Osteocyte (in vitro differentiated cells): ENCODE data around the gene PPAN. TPM values are rescaled to one million over a fixed set of nuclear protein-coding genes. Genes with fewer than 3 reads are reported as not detected.

ENCODE experiments used
- DNase-seq: peaks from one replicate; pipeline ENCODE4 v3.0.0; 2021; ENCODE audit warnings: mixed read lengths; ENCODE audit not compliant: unreplicated experiment; ENCODE audit errors: extremely low spot score
- H3K27ac Mint-ChIP-seq: one replicate; pipeline ENCODE4 v1.8.0; 2021; ENCODE audit warnings: mild to moderate bottlenecking, mixed read lengths; ENCODE audit not compliant: unreplicated experiment
- H3K27me3 Mint-ChIP-seq: one replicate; pipeline ENCODE4 v1.8.0; 2021; ENCODE audit warnings: mixed read lengths; ENCODE audit not compliant: unreplicated experiment
- H3K36me3 Mint-ChIP-seq: one replicate; pipeline ENCODE4 v1.8.0; 2021; ENCODE audit warnings: mixed read lengths; ENCODE audit not compliant: unreplicated experiment
- H3K4me1 Mint-ChIP-seq: one replicate; pipeline ENCODE4 v1.8.0; 2021; ENCODE audit warnings: mixed read lengths; ENCODE audit not compliant: unreplicated experiment
- H3K4me3 Mint-ChIP-seq: one replicate; pipeline ENCODE4 v1.8.0; 2021; ENCODE audit warnings: mild to moderate bottlenecking, moderate library complexity, mixed read lengths; ENCODE audit not compliant: unreplicated experiment
- H3K9me3 Mint-ChIP-seq: one replicate; pipeline ENCODE4 v1.8.0; 2021; ENCODE audit warnings: mixed read lengths; ENCODE audit not compliant: unreplicated experiment
- CTCF ChIP-seq: fragments of 200-600 bp; sonication (generic); IDR thresholded peaks from 2 replicates; pipeline ENCODE4 v1.5.0; 2021; ENCODE audit warnings: antibody characterized with exemption, mild to moderate bottlenecking, moderate library complexity
- total RNA-seq: library from RNA; stranded (reverse); gene quantifications from 2 replicates; pipeline ENCODE4 v1.2.1, GENCODE V29; 2021

PPAN gene
- total RNA-seq, 1 donor from 2014 or later = 40.9 TPM

- no peak for DNase-seq
- Mint-ChIP-seq H3K27me3 (peaks cover 9% of the 10 kb centered on the region), H3K36me3 (no peaks in the 10 kb centered on the region), H3K4me1 (peaks cover 5% of the 10 kb centered on the region), H3K9me3 (no peaks in the 10 kb centered on the region), H3K27ac (no peak overlapping the region), H3K4me3 (no peak overlapping the region)
- no peak for TF ChIP-seq CTCF
Observed at GRCh38 chr19:10083911-10084310, 22.3 kb upstream of the PPAN start.

DNA sequence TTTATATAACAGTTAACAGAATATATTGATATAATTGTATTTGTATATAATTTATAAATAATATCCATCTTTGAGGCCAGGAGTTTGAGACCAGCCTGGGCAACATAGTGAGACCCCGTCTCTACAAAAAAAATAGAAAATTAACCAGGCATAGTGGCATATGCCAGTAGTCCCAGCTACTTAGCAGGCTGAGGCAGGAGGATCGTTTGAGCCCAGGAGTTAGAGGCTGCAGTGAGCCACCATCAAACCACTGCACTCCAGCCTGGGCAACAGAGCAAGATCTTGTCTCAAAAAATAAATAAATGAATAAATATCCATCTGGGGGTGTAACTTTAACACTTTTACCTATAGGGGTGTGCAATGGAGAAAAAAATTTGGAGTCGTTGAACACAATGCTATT, 21.4 kb upstream of the PPAN start:
- H3K4me1 Mint-ChIP-seq = peaks cover 5% of the 10 kb centered on the region
- peak overlapping the region; percentile 77 for H3K4me3 Mint-ChIP-seq
- H3K9me3 Mint-ChIP-seq = no peaks in the 10 kb centered on the region
- H3K36me3 Mint-ChIP-seq = peaks cover 6% of the 10 kb centered on the region
- H3K27me3 Mint-ChIP-seq = peaks cover 5% of the 10 kb centered on the region
- no peak for TF ChIP-seq CTCF
- DNase-seq = no peak
- H3K27ac Mint-ChIP-seq = no peak overlapping the region

DNA sequence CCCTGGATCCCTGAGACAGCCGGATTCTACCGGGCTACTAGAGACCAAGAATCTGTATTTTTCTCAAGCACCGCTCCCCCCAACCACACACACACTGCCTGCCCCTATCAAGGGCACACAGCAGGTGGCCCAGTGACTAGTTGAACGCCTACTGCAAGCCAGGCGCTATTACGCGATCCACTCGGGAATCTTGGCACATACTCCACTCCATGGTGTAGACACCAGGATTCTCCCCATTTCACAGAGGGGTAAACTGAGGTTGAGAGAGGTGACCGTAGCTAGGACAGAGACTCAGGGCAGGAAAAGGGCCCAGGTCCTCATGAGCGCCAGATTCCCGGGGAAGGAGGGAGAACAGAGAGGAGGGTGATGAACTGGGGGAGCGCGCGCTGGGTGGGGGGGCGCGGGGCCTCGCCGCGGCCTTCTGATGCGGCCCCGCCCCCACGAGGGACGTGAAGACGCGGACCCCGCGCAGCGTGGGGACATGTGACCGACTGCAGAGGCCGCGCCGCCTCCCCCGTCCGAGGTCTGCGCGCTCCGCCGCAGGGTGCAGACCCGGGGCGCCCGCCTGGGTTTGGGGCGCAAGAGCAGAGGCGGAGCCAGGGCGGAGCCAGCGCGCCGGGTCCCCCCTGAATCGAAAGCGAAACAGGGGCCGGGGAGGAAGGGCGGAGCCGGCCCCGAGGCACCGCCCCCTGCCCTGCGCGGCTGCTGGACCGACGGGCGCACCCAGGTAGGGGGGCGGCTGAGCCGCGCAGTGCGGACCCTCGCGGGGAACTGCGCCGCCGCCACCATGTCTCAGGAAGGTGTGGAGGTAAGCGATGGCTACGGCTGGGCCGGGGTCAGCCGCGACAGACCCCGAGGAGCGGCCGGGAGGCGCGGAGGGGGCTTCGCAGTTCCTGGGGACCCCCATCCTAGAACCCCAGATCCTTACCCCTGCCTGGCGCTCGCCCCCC, 20.2 kb upstream of the PPAN start, which contains the start of gene SHFL:
SHFL (plus strand) TSS at position 677 of the 950 bp plus-strand sequence; CDS start at position 788, 111 bp downstream.
- Mint-ChIP-seq H3K36me3 (peaks cover 10% of the 10 kb centered on the region), H3K9me3 (no peaks in the 10 kb centered on the region), H3K4me1 (peaks cover 5% of the 10 kb centered on the region), H3K4me3 (peak within 1 kb of the TSS; percentile 77), H3K27me3 (peaks cover 5% of the 10 kb centered on the region), H3K27ac (peak within 1 kb of the TSS; percentile 56)
- DNase-seq = peak; percentile 90
- no peak for TF ChIP-seq CTCF

DNA sequence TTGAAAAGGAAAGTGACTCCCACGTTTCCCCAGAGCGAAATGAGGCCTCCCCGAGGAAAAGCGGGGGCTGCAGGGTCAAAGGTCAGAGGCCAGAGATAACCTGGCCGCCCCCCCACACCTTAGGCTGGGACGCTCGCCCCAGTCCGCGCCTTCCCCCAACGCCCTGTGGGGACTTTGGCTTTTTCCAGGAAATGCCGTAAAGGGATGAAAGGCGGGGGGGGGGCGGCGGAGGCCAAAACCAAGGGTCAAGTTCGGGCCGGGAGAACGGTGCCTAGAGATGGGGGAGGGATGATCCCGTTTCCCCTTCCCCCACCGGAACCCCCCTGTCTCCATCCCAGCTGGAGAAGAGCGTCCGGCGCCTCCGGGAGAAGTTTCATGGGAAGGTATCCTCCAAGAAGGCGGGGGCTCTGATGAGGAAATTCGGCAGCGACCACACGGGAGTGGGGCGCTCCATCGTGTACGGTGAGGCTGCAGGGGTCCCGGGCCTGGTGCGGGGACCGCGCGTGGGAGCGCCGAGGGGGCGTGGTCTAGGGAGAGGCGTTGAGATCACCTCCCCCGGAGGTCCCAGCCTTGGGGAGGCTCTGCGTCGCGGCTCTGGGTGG, 19.5 kb upstream of the PPAN start:
- Mint-ChIP-seq H3K27me3 (peaks cover 5% of the 10 kb centered on the region), H3K27ac (peak overlapping the region; percentile 56), H3K4me1 (peaks cover 5% of the 10 kb centered on the region), H3K36me3 (peaks cover 13% of the 10 kb centered on the region), H3K9me3 (no peaks in the 10 kb centered on the region), H3K4me3 (peak overlapping the region; percentile 77)
- no peak for TF ChIP-seq CTCF
- DNase-seq = no peak
